HCT116 (cell line): ENCODE data around the gene TMEM209. TPM values are rescaled to one million over a fixed set of nuclear protein-coding genes. Genes with fewer than 3 reads are reported as not detected.

Source experiments
- ATAC-seq: fragments of 200-7000 bp; cut with Tn5 transposase; 2 replicates; pipeline ENCODE4 v1.9.1; 2020; ENCODE audit warnings: mild to moderate bottlenecking, moderate library complexity
- BruUV-seq: library from RNA; stranded (reverse); fragments of 400-500 nt; replicated peaks from 2 replicates; lab custom pipeline; 2021; lab: Mats Ljungman, UMichigan
- CTCF ChIA-PET: fragments of 300-600 bp; sonication (Branson Sonifier 250); formaldehyde crosslinking; loops from one replicate; lab custom pipeline; 2021; ENCODE audit warnings: antibody characterized with exemption; lab: Charles Lee
- POLR2A ChIA-PET: fragments of 300-600, 350-600 bp; sonication (Branson Sonifier 250); formaldehyde crosslinking; loops from one replicate; lab custom pipeline; 2021; ENCODE audit warnings: antibody characterized with exemption; lab: Charles Lee
- RAD21 ChIA-PET, 2 experiments: fragments of 300-600 bp; sonication (Branson Sonifier 250); formaldehyde crosslinking; loops; one replicate each; lab custom pipeline; 2023; ENCODE audit warnings: low total read pairs in 2 of 2; ENCODE audit not compliant: uncharacterized antibody in 2 of 2, unreplicated experiment in 2 of 2, low non-redundant PET in 1 of 2; lab: Charles Lee
- DNase-seq: peaks from one replicate; pipeline ENCODE4 v3.0.0-alpha.2; 2010; ENCODE audit warnings: low read depth, low spot score
- H2AFZ ChIP-seq: fragments of 200-600 bp; shearing (Covaris generic), sonication (generic); 2 replicates; pipeline ENCODE4 v1.6.1; 2017; ENCODE audit warnings: low read depth, mixed run types, mixed read lengths, antibody characterized with exemption, low read length; ENCODE audit not compliant: poor library complexity, severe bottlenecking
- H3K27ac ChIP-seq: 2 replicates; pipeline ENCODE4 v1.5.1; 2012; ENCODE audit warnings: low read depth, low read length
- H3K27me3 ChIP-seq: fragments of 200-600 bp; sonication (generic); 2 replicates; pipeline ENCODE4 v1.6.1; 2016; ENCODE audit warnings: mixed run types, low read length, mixed read lengths; ENCODE audit not compliant: insufficient read depth
- H3K36me3 ChIP-seq, 2 experiments: fragments of 200-500 bp in 1 of 2; fragments of 200-600 bp in 1 of 2; sonication (Bioruptor generic) in 1 of 2; sonication (generic) in 1 of 2; 2 replicates each; pipeline versions ENCODE4 v1.5.1 to v1.6.1; 2014 to 2016; ENCODE audit warnings: low read length in 2 of 2, inconsistent platforms in 1 of 2, mixed read lengths in 1 of 2, mixed run types in 1 of 2; ENCODE audit not compliant: insufficient read depth in 2 of 2, control insufficient read depth in 1 of 2
- H3K4me1 ChIP-seq, 2 experiments: fragments of 200-600 bp in 1 of 2; sonication (generic) in 1 of 2; 2 replicates each; pipeline versions ENCODE4 v1.5.1 to v1.6.1; 2012 to 2017; ENCODE audit warnings: low read length in 2 of 2, inconsistent platforms in 1 of 2, mild to moderate bottlenecking in 1 of 2, mixed read lengths in 1 of 2, mixed run types in 1 of 2, moderate library complexity in 1 of 2; ENCODE audit not compliant: insufficient read depth in 2 of 2, control insufficient read depth in 1 of 2
- H3K4me2 ChIP-seq: fragments of 200-600 bp; sonication (generic); 2 replicates; pipeline ENCODE4 v1.6.1; 2017; ENCODE audit warnings: mixed run types, low read length, mixed read lengths
- H3K4me3 ChIP-seq, 2 experiments: fragments of 200-600 bp in 1 of 2; sonication (generic) in 1 of 2; replicated peaks in 1 of 2; 2 replicates each; pipeline ENCODE4 v1.5.1; 2011 to 2016; ENCODE audit warnings: low read length in 2 of 2, control low read depth in 1 of 2, low read depth in 1 of 2, mild to moderate bottlenecking in 1 of 2, mixed read lengths in 1 of 2, mixed run types in 1 of 2
- H3K79me2 ChIP-seq: fragments of 200-600 bp; sonication (generic); 2 replicates; pipeline ENCODE4 v1.6.1; 2017; ENCODE audit warnings: mild to moderate bottlenecking, mixed run types, low read length, moderate library complexity, mixed read lengths; ENCODE audit not compliant: insufficient read depth
- H3K9ac ChIP-seq: fragments of 200-600 bp; sonication (generic); 2 replicates; pipeline ENCODE4 v1.6.1; 2016; ENCODE audit warnings: low read length, mixed read lengths
- H3K9me2 ChIP-seq: fragments of 200-600 bp; sonication (generic), shearing (Covaris generic); 2 replicates; pipeline ENCODE4 v1.6.1; 2017; ENCODE audit warnings: mixed run types, mild to moderate bottlenecking, moderate library complexity; ENCODE audit not compliant: insufficient read depth
- H3K9me3 ChIP-seq, 2 experiments: fragments of 200-500 bp in 1 of 2; fragments of 200-600 bp in 1 of 2; sonication (Bioruptor generic) in 1 of 2; sonication (generic) in 1 of 2; 2 replicates each; pipeline ENCODE4 v1.6.1; 2014 to 2017; ENCODE audit warnings: low read length in 2 of 2, mixed read lengths in 2 of 2, inconsistent platforms in 1 of 2, low read depth in 1 of 2, mild to moderate bottlenecking in 1 of 2, mixed run types in 1 of 2, moderate library complexity in 1 of 2; ENCODE audit not compliant: control insufficient read depth in 1 of 2, insufficient read depth in 1 of 2
- H4K20me1 ChIP-seq: fragments of 200-600 bp; sonication (generic), shearing (Covaris generic); 2 replicates; pipeline ENCODE4 v1.6.1; 2017; ENCODE audit warnings: mixed run types, mild to moderate bottlenecking, moderate library complexity; ENCODE audit not compliant: insufficient read depth
- CEBPB ChIP-seq: IDR thresholded peaks from 2 replicates; pipeline ENCODE4 v1.6.1; 2012; ENCODE audit warnings: low read depth
- EZH2phosphoT487 ChIP-seq: fragments of 200-600 bp; IDR thresholded peaks from 2 replicates; pipeline ENCODE4 v1.6.1; 2018; ENCODE audit warnings: antibody characterized with exemption, borderline replicate concordance
- POLR2AphosphoS5 ChIP-seq: IDR thresholded peaks from 2 replicates; pipeline ENCODE4 v1.6.1; 2011; ENCODE audit warnings: mild to moderate bottlenecking, low read depth, low read length, moderate library complexity
- RAD21 ChIP-seq: IDR thresholded peaks from 2 replicates; pipeline ENCODE4 v1.6.1; 2012; ENCODE audit warnings: low read depth, mild to moderate bottlenecking
- SP1 ChIP-seq: IDR thresholded peaks from 2 replicates; pipeline ENCODE4 v1.6.1; 2012; ENCODE audit warnings: low read depth
- ZBTB33 ChIP-seq: IDR thresholded peaks from 2 replicates; pipeline ENCODE4 v1.6.1; 2011; ENCODE audit warnings: mild to moderate bottlenecking, low read length, moderate library complexity; ENCODE audit not compliant: insufficient replicate concordance; ENCODE audit errors: extremely low read depth
- ZFX ChIP-seq: fragments of 450-650 bp; IDR thresholded peaks from 2 replicates; pipeline ENCODE4 v1.6.1; 2017
- intact Hi-C: fragments of 100-400 bp; cut with micrococcal nuclease; formaldehyde crosslinking; loops from 2 replicates; pipeline ENCODE4 v1.10.0; 2022
- total RNA-seq: library from RNA; stranded (reverse); gene quantifications from one replicate; pipeline ENCODE4 v1.2.1, GENCODE V29; 2021; ENCODE audit not compliant: unreplicated experiment

Gene TMEM209
- total RNA-seq, 1 experiment from 2014 or later, result 35.8 TPM

GRCh38 chr7:130160023-130160422, 45.2 kb downstream of the TMEM209 start:
- H4K20me1 ChIP-seq, result no peaks in the 10 kb centered on the region
- no peak overlapping the region for H3K9ac ChIP-seq
- no peaks in the 10 kb centered on the region for H3K9me3 ChIP-seq
- POLR2A ChIA-PET, result no interaction called here
- no peaks in the 10 kb centered on the region for H3K27me3 ChIP-seq
- no peak overlapping the region for H3K4me2 ChIP-seq
- H3K36me3 ChIP-seq, result peaks cover 10 to 35% of the 10 kb centered on the region in 2 experiments; a peak in 3 of 4 replicates
- no peak overlapping the region for H3K4me3 ChIP-seq
- no peak for ATAC-seq
- TF ChIP-seq CEBPB, result no peak
- no peak for TF ChIP-seq ZFX
- TF ChIP-seq SP1, result no peak
- TF ChIP-seq RAD21, result no peak
- no peak for TF ChIP-seq ZBTB33
- TF ChIP-seq EZH2phosphoT487, result no peak
- no peak for DNase-seq
- no peaks in the 10 kb centered on the region for H3K4me1 ChIP-seq
- no peaks in the 10 kb centered on the region for H3K9me2 ChIP-seq
- CTCF ChIA-PET, result no interaction called here
- H2AFZ ChIP-seq, result no peak overlapping the region
- no peak overlapping the region for H3K27ac ChIP-seq
- no peaks in the 10 kb centered on the region for H3K79me2 ChIP-seq
- no TSS peak for BruUV-seq
- intact Hi-C loops, result no loop called here
- RAD21 ChIA-PET, result interaction anchor here in 1 of 2 experiments (0.6 kb wide), 1 partner anchor 14 kb away, joined by 3 read pairs; no protein-coding TSS in a partner anchor

- H3K36me3 ChIP-seq, result peaks cover 2 to 27% of the 10 kb centered on the region in 2 experiments; a peak in 1 of 4 replicates
- ChIA-PET CTCF (no interaction called here), RAD21 (no interaction called here), POLR2A (no interaction called here)
- no peak overlapping the region for H3K4me3 ChIP-seq
- no peak overlapping the region for H3K9ac ChIP-seq
- DNase-seq (no peak), ATAC-seq (no peak)
- no peaks in the 10 kb centered on the region for H3K9me3 ChIP-seq
- no peaks in the 10 kb centered on the region for H3K27me3 ChIP-seq
- no TSS peak for BruUV-seq
- H3K4me2 ChIP-seq, result no peak overlapping the region
- no peak overlapping the region for H3K27ac ChIP-seq
- H2AFZ ChIP-seq, result no peak overlapping the region
- no peak for TF ChIP-seq POLR2AphosphoS5
- no peaks in the 10 kb centered on the region for H3K4me1 ChIP-seq
- intact Hi-C loops, result loop anchor here (5.0 kb wide), 1 partner anchor 35 kb away; no protein-coding TSS in a partner anchor
- H3K79me2 ChIP-seq, result no peaks in the 10 kb centered on the region
- H3K9me2 ChIP-seq, result no peaks in the 10 kb centered on the region
- H4K20me1 ChIP-seq, result no peaks in the 10 kb centered on the region
Measured at GRCh38 chr7:130157700-130158099, 47.5 kb downstream of the TMEM209 start.
